ENCODE measurements around the gene MRPS11. TPM values are rescaled to one million over a fixed set of nuclear protein-coding genes. Genes with fewer than 3 reads are reported as not detected.
A peak's percentile ranks its signal among the peaks of the same experiment; 100 is the strongest.

The MRPS11 gene
- polyA plus RNA-seq, 1 experiment = 55.6 TPM

DNA sequence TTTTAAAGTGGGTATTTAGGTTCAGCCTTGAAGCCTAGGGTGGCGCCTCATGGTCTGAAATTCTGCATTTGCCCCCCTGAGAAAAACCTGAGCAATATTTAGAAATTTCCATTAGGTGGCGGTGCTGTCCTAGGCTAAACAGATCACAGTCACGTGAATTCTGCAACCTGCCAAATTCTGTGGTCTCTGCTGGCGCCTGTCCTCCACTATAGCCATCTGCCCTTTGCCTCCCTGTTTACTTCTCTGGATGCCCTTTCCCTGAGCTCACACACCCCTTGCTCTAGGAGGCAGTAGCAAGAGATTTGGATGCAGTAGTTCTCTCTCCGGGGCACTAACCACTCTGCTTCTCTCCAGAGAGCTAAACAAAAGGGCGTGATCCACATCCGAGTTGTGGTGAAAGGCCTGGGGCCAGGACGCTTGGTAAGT lies 9.1 kb downstream of the MRPS11 start:
- POLR2A ChIA-PET = interaction anchor here (0.9 kb wide), 1 partner anchor 9 kb away, joined by 4 read pairs; the partner anchor contains the start of gene MRPS11

DNA sequence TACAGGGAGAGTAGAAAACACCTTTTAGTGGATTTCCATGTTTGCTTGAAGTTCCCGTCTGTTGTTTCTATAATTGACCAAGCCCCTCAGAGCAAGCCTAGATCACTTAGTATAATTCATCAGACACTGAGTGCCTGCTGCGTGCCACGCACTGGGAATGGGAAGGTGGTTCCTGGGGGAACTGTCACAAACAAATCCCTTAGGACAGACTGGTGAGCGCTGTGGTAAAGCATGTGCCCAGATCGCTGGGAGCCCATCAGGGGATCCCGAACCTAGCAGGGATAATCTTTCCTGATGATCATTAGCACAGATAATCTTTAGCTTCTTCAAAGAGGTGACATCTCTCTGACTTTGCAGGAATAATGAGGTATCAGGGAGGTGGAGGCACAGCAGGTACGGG lies 9.6 kb downstream of the MRPS11 start:
- Histone ChIP-seq H3K9me3 (ENCODE audit: control insufficient read depth, insufficient read depth, low read length) (no peaks in the 10 kb centered on the region), H3K27ac (ENCODE audit: low read depth, low read length) (no peak overlapping the region), H3K4me3 (ENCODE audit: low read depth, low read length) (no peak overlapping the region), H3K27me3 (ENCODE audit: control insufficient read depth, insufficient read depth, low read length) (no peaks in the 10 kb centered on the region)
- POLR2A ChIA-PET = interaction anchor here (0.9 kb wide), 1 partner anchor 9 kb away, joined by 4 read pairs; the partner anchor contains the start of gene MRPS11
- no peak for DNase-seq (ENCODE audit: low read depth, low spot score)
- CTCF ChIA-PET = interaction anchor here (1.0 to 2.1 kb wide), 10 partner anchors 9 to 358 kb away, joined by 3 to 16 read pairs (median 4); partner anchors contain the start of genes AEN, MRPL46 and MRPS11
- TF ChIP-seq, protein P1, sequence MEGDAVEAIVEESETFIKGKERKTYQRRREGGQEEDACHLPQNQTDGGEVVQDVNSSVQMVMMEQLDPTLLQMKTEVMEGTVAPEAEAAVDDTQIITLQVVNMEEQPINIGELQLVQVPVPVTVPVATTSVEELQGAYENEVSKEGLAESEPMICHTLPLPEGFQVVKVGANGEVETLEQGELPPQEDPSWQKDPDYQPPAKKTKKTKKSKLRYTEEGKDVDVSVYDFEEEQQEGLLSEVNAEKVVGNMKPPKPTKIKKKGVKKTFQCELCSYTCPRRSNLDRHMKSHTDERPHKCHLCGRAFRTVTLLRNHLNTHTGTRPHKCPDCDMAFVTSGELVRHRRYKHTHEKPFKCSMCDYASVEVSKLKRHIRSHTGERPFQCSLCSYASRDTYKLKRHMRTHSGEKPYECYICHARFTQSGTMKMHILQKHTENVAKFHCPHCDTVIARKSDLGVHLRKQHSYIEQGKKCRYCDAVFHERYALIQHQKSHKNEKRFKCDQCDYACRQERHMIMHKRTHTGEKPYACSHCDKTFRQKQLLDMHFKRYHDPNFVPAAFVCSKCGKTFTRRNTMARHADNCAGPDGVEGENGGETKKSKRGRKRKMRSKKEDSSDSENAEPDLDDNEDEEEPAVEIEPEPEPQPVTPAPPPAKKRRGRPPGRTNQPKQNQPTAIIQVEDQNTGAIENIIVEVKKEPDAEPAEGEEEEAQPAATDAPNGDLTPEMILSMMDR (IDR thresholded peaks at IDR 0.05; ENCODE audit: low read depth, low read length) = no peak

More for the DNA sequence above, 9.1 kb downstream of the MRPS11 start:
- no peak overlapping the region for H3K4me3 ChIP-seq (ENCODE audit: low read depth, low read length)
- TF ChIP-seq, protein P1 (IDR thresholded peaks at IDR 0.05; ENCODE audit: low read depth, low read length) = peak; percentile 66
- H3K27me3 ChIP-seq (ENCODE audit: control insufficient read depth, insufficient read depth, low read length) = no peaks in the 10 kb centered on the region
- H3K27ac ChIP-seq (ENCODE audit: low read depth, low read length) = no peak overlapping the region
- H3K9me3 ChIP-seq (ENCODE audit: control insufficient read depth, insufficient read depth, low read length) = no peaks in the 10 kb centered on the region
- peak; percentile 23 for DNase-seq (ENCODE audit: low read depth, low spot score)
- CTCF ChIA-PET = interaction anchor here (1.0 to 2.1 kb wide), 9 partner anchors 9 to 358 kb away, joined by 3 to 16 read pairs (median 4); partner anchors contain the start of genes AEN, MRPL46 and MRPS11

- TF ChIP-seq, protein P1 (IDR thresholded peaks at IDR 0.05; ENCODE audit: low read depth, low read length) = no peak
- CTCF ChIA-PET = interaction anchor here (1.2 to 2.1 kb wide), 8 partner anchors 11 to 357 kb away, joined by 3 to 16 read pairs (median 4); partner anchors contain the start of genes AEN, MRPL46 and MRPS11
- H3K27me3 ChIP-seq (ENCODE audit: control insufficient read depth, insufficient read depth, low read length) = no peaks in the 10 kb centered on the region
- H3K9me3 ChIP-seq (ENCODE audit: control insufficient read depth, insufficient read depth, low read length) = no peaks in the 10 kb centered on the region
- POLR2A ChIA-PET = no interaction called here
- H3K4me3 ChIP-seq (ENCODE audit: low read depth, low read length) = no peak overlapping the region
- no peak for DNase-seq (ENCODE audit: low read depth, low spot score)
- H3K27ac ChIP-seq (ENCODE audit: low read depth, low read length) = no peak overlapping the region
Observed at GRCh38 chr15:88477904-88478303, 10.4 kb downstream of the MRPS11 start.

GRCh38 chr15:88479169-88479568 lies 11.7 kb downstream of the MRPS11 start:
- CTCF ChIA-PET = no interaction called here
- no peaks in the 10 kb centered on the region for H3K27me3 ChIP-seq (ENCODE audit: control insufficient read depth, insufficient read depth, low read length)
- DNase-seq (ENCODE audit: low read depth, low spot score) = no peak
- TF ChIP-seq, protein P1 (IDR thresholded peaks at IDR 0.05; ENCODE audit: low read depth, low read length) = 0 out of 2 replicates have a peak, but pooled peaks have one; percentile 15
- POLR2A ChIA-PET = no interaction called here
- H3K9me3 ChIP-seq (ENCODE audit: control insufficient read depth, insufficient read depth, low read length) = no peaks in the 10 kb centered on the region
- H3K4me3 ChIP-seq (ENCODE audit: low read depth, low read length) = no peak overlapping the region
- H3K27ac ChIP-seq (ENCODE audit: low read depth, low read length) = no peak overlapping the region

DNA sequence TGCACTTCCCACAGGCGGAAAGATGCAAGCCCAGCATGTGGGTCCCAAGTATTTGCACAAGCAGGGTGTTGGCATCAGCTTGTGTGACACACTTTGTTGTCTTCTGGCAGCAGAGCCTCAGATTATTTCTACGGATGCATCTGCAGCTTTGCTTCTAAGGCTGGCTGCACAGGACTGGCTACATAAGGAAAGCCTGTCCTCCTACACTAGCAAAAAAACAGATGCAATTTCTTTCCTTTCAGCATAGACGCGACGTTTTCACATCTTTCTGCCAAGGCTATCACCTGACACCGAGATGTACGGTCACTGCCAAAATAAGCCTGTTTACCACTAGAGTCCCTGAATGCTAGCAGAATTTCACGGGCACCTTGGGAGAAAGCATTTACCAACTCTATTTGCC lies 13.5 kb downstream of the MRPS11 start:
- TF ChIP-seq, protein P1 (IDR thresholded peaks at IDR 0.05; ENCODE audit: low read depth, low read length) = no peak
- Histone ChIP-seq H3K9me3 (ENCODE audit: control insufficient read depth, insufficient read depth, low read length) (no peaks in the 10 kb centered on the region), H3K4me3 (ENCODE audit: low read depth, low read length) (no peak overlapping the region), H3K27me3 (ENCODE audit: control insufficient read depth, insufficient read depth, low read length) (no peaks in the 10 kb centered on the region), H3K27ac (ENCODE audit: low read depth, low read length) (no peak overlapping the region)
- CTCF ChIA-PET = no interaction called here
- POLR2A ChIA-PET = no interaction called here
- DNase-seq (ENCODE audit: low read depth, low spot score) = no peak
